HG03439 (cell line): ENCODE results near the gene OR13J1.
"Not testable (repeated sequence)": the region's sequence is repeated elsewhere in the genome, so short reads cannot be mapped to it uniquely, and the experiment has no call there.

Source experiments
- ATAC-seq: cut with Tn5 transposase; IDR thresholded peaks from one replicate; pipeline ENCODE4 v1.9.1; 2021; ENCODE audit warnings: mild to moderate bottlenecking, moderate library complexity; ENCODE audit not compliant: unreplicated experiment

OR13J1 gene

GRCh38 chr9:35870351-35870923 lies at the start of gene OR13J1:
Gene OR13J1 (minus strand): TSS chr9:35870401. CDS start chr9:35870401, 0 bp downstream.
- ATAC-seq, result no peak

- ATAC-seq, result no peak
Measured at GRCh38 chr9:35919212-35920008, 49.2 kb upstream of the OR13J1 start.

DNA sequence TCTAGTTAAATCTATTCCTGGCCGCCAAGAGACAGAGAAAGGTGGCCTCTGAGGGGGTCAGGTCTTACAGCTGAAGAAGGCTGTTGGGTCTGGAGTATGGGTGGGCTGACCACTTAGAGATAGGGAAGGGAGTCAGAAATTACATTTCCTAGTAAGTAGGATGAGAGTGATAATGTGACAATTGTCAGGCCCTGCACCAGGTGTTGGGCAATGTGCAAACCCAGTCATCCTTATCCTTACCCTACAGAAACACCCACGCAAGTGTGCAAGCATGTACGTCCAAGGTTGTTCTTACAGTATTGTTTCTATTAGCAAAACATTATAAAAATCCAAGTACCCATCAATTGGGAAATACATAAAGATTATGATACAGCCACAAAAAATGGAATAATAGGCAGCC lies 48.6 kb upstream of the OR13J1 start:
- ATAC-seq, result no peak

DNA sequence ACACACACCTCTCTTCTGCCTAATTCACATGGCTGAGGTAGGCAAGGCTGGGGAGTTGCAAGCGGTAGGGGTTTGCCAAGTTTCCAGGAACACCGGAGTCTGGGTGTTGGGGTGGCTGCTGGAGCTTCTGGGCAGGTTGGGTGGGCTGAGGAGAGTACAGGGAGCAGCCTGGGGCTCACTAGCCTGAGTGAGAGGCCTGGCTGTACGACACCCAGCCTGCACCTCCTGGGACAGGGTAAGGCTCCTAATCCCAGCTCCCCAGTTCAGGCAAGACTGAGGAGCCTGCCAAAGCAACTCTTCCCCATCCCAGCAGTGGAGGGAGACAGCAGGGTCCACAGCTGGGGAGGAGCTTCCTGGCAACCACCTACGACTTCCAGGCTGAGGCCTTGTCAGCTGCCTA lies 47.1 kb upstream of the OR13J1 start:
- ATAC-seq, result no peak

DNA sequence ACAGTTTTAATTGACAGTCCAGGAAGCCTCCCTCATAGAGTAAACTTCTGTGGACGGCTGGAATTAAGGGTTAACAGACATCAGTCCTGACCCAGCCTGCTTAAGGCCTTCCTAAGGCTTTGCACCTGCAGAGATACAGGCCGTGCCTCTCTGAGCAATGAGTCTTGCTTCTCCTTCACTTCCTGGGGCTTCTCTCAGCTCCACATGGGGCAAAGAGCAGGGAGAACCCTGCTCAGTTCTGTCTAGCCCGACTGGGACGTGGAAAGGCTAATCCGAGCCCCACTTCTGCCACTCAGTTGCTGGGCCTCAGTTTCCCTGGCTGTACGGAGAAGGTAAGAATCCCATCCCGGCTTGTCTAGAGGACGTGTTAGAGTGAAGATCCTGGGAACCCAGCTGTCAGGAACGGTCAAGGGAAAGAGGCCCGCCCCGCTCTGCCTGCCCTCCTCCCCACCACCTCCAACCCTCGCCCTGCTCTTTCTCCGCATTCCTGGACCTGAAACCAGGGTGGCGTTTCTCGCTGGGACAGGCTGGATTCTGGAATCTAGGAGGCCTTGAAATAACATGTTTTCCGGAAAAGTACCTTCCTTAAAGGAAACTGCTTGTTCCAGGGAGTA lies 45.6 kb upstream of the OR13J1 start:
- ATAC-seq, result no peak

DNA sequence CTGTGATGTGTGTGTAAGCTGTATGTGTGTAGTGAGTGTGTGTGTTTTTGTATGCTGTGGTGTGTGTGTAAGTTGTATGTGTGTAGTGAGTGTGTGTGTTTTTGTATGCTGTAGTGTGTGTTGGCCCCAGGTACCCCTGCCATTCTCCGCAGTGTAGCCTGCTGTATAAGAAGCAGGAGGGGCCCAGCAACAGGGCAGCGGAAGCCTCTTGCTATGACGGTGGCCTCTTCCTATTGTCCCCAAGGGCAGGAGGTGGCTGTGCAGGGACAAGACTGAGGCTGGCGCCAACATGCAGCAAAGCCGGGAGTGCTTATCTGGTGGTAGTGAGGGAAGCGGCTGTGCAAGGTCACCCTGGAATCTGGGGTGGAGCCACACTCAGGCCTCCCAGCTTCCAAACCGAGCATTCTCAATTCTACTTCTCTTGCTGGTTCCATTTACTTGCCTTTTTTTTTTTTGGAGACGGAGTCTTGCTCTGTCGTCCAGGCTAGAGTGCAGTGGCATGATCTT lies 44.2 kb upstream of the OR13J1 start:
- ATAC-seq, result no peak

DNA sequence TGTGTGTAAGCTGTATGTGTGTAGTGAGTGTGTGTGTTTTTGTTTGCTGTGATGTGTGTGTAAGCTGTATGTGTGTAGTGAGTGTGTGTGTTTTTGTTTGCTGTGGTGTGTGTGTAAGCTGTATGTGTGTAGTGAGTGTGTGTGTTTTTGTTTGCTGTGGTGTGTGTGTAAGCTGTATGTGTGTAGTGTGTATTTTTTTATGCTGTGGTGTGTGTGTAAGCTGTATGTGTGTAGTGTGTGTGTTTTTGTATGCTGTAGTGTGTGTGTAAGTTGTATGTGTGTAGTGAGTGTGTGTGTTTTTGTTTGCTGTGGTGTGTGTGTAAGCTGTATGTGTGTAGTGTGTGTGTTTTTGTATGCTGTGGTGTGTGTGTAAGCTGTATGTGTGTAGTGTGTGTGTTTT lies 43.2 kb upstream of the OR13J1 start:
- not testable (repeated sequence) for ATAC-seq

GRCh38 chr9:35912791-35913400 lies 42.7 kb upstream of the OR13J1 start:
- no peak for ATAC-seq

GRCh38 chr9:35911690-35912089 lies 41.5 kb upstream of the OR13J1 start:
- no peak for ATAC-seq

DNA sequence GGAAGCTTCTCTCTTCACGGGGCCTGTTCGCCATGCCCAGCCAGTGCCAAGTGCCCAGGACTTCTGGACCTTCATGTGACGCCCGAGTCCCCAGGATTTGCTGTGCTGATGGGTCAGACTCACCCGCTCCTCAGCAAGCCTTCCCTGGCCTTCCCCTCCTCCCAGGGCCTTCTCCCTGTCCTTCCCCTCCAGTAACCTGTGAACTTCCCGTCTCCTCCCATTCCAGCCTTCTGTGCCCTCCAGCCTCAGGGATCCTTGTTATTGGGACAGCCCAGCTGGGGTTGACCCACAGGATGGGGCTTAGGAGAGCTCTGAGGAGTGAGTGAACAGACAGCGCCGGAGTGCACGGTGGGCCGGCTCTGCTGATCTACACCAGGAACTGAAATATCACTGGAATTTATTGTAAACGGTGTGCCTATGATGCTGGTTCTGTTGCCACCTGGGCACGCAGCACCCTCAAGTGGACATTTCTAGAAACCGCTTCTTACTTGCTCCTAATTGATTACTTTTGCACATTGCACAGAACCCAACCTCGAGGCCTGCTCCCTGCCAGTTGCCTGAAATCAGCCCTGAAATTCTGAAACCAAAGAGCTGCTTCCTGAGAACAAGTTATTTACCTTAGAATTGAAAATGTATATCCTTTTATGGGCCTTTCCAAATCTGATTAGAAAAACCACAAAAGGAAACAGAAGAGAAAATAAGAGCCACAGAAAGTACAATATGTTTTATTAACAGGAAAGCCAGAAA lies 40.6 kb upstream of the OR13J1 start:
- no peak for ATAC-seq

GRCh38 chr9:35909687-35910612 lies 39.7 kb upstream of the OR13J1 start:
- no peak for ATAC-seq

DNA sequence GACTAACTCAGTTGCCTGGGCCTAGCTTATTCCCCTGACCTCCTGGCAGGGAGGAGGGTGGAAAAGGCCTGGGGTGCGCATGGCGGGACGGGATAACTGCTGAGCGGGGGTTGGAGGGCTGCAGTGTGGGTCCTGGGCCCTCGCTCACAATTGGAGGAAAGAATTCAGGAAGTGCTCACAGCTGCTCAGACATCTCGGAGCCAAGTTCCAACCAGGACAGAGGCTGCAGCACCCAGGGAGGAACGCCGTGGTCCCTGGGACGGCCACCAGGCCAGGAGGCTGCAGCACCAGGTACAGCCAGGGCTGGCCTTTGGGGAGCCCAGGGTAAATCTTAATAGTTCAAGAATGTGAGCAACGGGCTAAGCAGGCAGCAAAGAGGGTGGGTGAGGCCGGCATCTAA lies 39.1 kb upstream of the OR13J1 start, which contains the start of gene SPAAR:
SPAAR (plus strand) TSS at position 217 of the 400 bp plus-strand sequence. CDS start 974 bp downstream, outside the sequence.
- ATAC-seq, result no peak

GRCh38 chr9:35908504-35909125 lies 38.4 kb upstream of the OR13J1 start:
- no peak for ATAC-seq

DNA sequence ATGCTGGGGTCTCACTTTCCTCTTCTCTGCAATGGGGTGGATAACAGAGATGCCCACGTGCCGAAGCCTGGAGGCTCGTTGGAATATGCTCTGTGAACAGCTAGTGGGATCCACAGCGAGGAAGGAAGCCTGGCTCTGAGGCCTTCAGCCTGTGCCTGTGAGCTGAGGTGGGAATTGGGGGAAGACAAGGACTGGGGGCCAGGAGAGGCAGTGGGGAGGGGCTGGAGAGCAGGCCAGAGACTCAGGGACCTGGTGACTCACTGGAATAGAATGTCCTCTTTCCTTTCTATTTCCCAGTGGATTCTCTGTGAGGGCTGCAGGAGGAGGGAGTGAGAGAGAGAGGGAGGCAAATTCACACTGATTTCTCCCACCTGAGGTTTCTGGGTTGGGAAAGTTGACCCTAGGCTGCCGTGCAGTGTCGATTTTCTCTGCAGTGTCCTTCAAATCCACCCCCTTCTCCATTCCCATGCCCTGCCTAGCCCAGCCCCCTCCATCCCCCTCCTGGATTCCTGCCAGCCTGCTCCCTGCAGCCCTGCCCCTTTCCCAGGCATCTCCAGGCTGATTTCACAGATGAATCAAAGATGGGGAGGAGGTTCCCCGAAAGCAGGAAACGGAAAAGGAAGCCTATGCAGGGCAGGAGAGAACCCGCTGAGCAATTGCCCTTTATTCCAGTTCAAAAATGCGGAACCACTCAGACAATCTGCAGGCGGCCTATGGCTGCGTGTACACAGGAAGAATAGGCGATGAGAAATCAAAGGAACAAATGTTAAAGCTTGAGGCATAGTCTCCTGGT lies 37.7 kb upstream of the OR13J1 start:
- ATAC-seq, result no peak

DNA sequence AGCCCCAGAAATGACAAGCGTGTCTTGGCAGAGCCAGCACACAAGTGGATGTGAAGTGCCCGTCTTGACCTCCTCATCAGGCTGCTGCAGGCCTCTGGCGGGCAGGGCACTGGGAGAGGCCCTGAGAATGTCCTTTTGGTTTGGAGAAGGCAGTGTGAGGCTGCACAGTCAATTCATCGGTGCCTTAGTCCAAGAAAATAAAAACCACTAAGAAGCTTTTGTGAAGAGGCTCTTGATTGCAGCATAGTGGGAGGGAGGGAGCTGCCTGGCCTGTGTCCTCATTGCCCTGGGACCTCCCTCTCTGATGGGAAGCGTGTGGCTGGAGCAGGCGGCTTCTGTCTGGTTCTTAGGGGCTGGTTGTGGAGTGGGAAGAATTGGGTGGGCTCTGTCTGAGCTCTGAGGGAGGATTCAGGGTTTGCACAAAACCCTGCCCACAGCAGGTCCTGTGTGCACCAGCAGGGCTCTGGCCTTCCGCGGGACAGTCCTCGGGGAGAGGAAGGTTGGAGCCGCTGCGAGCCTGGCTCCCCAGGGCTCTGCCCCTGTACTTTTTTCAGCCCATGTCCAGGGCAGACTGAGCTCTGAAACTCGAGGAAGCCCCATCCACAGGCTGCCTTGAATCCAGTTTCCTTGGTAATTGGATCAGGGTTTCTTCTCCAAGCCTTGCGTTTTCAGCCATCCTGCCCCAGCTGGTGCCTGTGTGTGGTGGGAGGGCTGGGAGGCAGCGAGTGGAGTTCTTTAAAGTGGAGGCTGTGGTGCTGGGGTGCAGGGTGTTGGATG lies 36.9 kb upstream of the OR13J1 start:
- ATAC-seq, result no peak

DNA sequence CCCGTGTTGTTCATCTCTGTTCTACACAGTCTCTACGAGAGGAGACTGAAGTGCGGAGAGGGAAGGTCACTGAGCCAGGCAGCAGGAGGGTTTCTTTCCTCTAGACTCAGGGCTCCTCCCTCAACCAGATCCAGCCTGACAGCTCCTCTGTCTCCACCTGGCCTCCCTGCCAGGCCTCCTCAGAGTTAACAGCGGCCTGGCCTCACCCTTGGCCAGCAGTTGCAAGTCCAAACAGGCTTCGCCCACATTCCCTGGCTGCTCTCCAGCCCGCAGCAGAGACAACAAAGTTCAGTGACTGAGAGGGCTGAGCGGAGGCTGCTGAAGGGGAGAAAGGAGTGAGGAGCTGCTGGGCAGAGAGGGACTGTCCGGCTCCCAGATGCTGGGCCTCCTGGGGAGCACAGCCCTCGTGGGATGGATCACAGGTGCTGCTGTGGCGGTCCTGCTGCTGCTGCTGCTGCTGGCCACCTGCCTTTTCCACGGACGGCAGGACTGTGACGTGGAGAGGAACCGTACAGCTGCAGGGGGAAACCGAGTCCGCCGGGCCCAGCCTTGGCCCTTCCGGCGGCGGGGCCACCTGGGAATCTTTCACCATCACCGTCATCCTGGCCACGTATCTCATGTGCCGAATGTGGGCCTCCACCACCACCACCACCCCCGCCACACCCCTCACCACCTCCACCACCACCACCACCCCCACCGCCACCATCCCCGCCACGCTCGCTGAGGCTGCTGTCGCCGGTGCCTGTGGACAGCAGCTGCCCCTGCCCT lies 35.9 kb upstream of the OR13J1 start, which contains the start of gene HRCT1:
HRCT1 (plus strand) TSS at position 291 of the 768 bp plus-strand sequence; CDS start at position 377, 86 bp downstream.
- no peak for ATAC-seq
